HG03060 (cell line): ENCODE results near the gene HMGB2.

Experiments used
- ATAC-seq: cut with Tn5 transposase; IDR thresholded peaks from one replicate; pipeline ENCODE4 v1.9.1; 2021; ENCODE audit warnings: low read depth, moderate number of reproducible peaks; ENCODE audit not compliant: unreplicated experiment

Gene HMGB2

GRCh38 chr4:173289353-173289727 is 44.8 kb downstream of the HMGB2 start:
- no peak for ATAC-seq

GRCh38 chr4:173288698-173289352 is 45.3 kb downstream of the HMGB2 start:
- ATAC-seq: no peak

GRCh38 chr4:173288296-173288695 is 45.9 kb downstream of the HMGB2 start:
- ATAC-seq: no peak

- ATAC-seq: no peak
Observed at GRCh38 chr4:173287486-173287885, 46.7 kb downstream of the HMGB2 start.

- no peak for ATAC-seq
Observed at GRCh38 chr4:173284463-173284862, 49.7 kb downstream of the HMGB2 start.

GRCh38 chr4:173282626-173283025 is 51.5 kb downstream of the HMGB2 start:
- ATAC-seq: no peak

- no peak for ATAC-seq
Observed at GRCh38 chr4:173282256-173282562, 51.9 kb downstream of the HMGB2 start.

GRCh38 chr4:173281406-173282255 is 52.5 kb downstream of the HMGB2 start:
- ATAC-seq: no peak
